Naive B cell (primary cell): ENCODE results near the gene MED27. TPM values are rescaled to one million over a fixed set of nuclear protein-coding genes. Genes with fewer than 3 reads are reported as not detected.

Source experiments
- ATAC-seq, 2 donors: fragments of 150-1000 bp; cut with Tn5 transposase; 2 replicates each; pipeline ENCODE4 v1.10.0; 2021; ENCODE audit warnings: low read depth in 2 of 2, mild to moderate bottlenecking in 2 of 2, moderate library complexity in 2 of 2
- DNase-seq: peaks from one replicate; pipeline ENCODE4 v3.0.0; 2022
- H3K27ac Mint-ChIP-seq, 6 donors: one replicate each; pipeline ENCODE4 v1.8.0; 2020 to 2022; ENCODE audit warnings: mild to moderate bottlenecking in 6 of 6, mixed read lengths in 6 of 6, moderate library complexity in 5 of 6, inconsistent platforms in 2 of 6
- H3K27me3 Mint-ChIP-seq, 3 donors: one replicate each; pipeline ENCODE4 v1.8.0; 2021 to 2022; ENCODE audit warnings: mixed read lengths in 3 of 3, mild to moderate bottlenecking in 1 of 3
- H3K36me3 Mint-ChIP-seq, 2 donors: one replicate each; pipeline ENCODE4 v1.8.0; 2020 to 2022; ENCODE audit warnings: mixed read lengths in 2 of 2, inconsistent platforms in 1 of 2, mild to moderate bottlenecking in 1 of 2
- H3K4me1 Mint-ChIP-seq, 3 donors: one replicate each; pipeline ENCODE4 v1.8.0; 2020 to 2022; ENCODE audit warnings: mixed read lengths in 3 of 3, inconsistent platforms in 1 of 3, mild to moderate bottlenecking in 1 of 3, moderate library complexity in 1 of 3
- H3K4me3 Mint-ChIP-seq, 8 donors: one replicate each; pipeline ENCODE4 v1.8.0; 2020 to 2022; ENCODE audit warnings: mild to moderate bottlenecking in 8 of 8, mixed read lengths in 8 of 8, moderate library complexity in 8 of 8, inconsistent platforms in 2 of 8
- H3K9me3 Mint-ChIP-seq, 7 donors: one replicate each; pipeline ENCODE4 v1.8.0; 2020 to 2022; ENCODE audit warnings: mixed read lengths in 7 of 7, mild to moderate bottlenecking in 5 of 7, inconsistent platforms in 2 of 7, moderate library complexity in 1 of 7
- polyA plus RNA-seq, 6 donors: library from polyadenylated mRNA; unstranded; fragments of 300-500 nt; fragmentation: Illumina TruSeq; gene quantifications; one replicate each; pipeline ENCODE4 v1.2.3, GENCODE V29; 2021; ENCODE audit warnings: low read depth in 6 of 6

MED27 gene
- polyA plus RNA-seq, 6 donors from 2014 or later, result 33.1 to 76.9 (median 40.5) TPM

DNA sequence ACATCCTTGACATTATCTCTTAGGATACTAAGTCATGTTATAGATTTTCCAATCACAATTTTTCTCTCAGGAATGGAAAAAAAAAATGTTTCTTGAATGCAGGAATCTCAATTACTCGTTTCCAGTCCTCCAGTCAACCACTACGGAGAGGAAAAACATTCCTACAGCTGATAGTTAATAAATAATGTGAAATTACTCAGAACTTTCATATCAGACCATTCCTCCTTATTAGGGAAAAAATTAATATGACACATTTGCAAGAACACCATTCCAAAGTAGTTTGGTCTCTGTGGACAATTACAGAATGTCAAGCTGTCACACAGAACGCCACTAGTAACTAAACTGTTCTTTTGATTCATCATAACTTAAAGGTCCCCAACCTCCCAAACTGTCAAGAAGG lies 31.5 kb downstream of the MED27 start:
- H3K36me3 Mint-ChIP-seq, result peaks cover 0 to 9% of the 10 kb centered on the region in 2 donors
- no peaks in the 10 kb centered on the region for H3K9me3 Mint-ChIP-seq
- no peak overlapping the region for H3K4me3 Mint-ChIP-seq
- DNase-seq (no peak), ATAC-seq (no peak)
- no peak overlapping the region for H3K27ac Mint-ChIP-seq
- H3K27me3 Mint-ChIP-seq, result no peaks in the 10 kb centered on the region
- peaks cover 8 to 25% (median 17%) of the 10 kb centered on the region in 3 donors for H3K4me1 Mint-ChIP-seq

DNA sequence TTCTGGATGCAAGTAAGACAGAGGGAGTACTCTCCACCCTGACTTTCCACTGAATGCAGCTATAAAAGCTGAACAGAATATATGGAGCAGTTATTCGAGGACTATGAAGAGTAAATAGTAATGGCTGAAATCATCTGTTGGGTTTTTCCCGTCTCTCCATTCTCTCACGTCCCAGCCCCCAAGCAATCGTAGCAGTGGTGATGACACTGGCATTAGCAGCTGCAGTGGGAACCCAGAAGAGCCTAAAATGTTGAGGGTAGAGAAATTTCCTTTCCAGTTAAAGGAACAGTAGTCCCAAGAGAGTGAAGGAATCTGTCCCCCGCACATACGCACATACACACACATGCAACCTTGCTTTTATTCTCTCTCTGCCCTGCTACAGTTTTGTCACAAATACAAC lies 33.2 kb downstream of the MED27 start:
- no peak for DNase-seq
- H3K27me3 Mint-ChIP-seq, result no peaks in the 10 kb centered on the region
- H3K9me3 Mint-ChIP-seq, result no peaks in the 10 kb centered on the region
- peaks cover 0 to 14% of the 10 kb centered on the region in 2 donors for H3K36me3 Mint-ChIP-seq
- H3K4me3 Mint-ChIP-seq, result no peak overlapping the region
- no peak overlapping the region for H3K27ac Mint-ChIP-seq
- no peak for ATAC-seq
- peaks cover 12 to 25% (median 21%) of the 10 kb centered on the region in 3 donors for H3K4me1 Mint-ChIP-seq

DNA sequence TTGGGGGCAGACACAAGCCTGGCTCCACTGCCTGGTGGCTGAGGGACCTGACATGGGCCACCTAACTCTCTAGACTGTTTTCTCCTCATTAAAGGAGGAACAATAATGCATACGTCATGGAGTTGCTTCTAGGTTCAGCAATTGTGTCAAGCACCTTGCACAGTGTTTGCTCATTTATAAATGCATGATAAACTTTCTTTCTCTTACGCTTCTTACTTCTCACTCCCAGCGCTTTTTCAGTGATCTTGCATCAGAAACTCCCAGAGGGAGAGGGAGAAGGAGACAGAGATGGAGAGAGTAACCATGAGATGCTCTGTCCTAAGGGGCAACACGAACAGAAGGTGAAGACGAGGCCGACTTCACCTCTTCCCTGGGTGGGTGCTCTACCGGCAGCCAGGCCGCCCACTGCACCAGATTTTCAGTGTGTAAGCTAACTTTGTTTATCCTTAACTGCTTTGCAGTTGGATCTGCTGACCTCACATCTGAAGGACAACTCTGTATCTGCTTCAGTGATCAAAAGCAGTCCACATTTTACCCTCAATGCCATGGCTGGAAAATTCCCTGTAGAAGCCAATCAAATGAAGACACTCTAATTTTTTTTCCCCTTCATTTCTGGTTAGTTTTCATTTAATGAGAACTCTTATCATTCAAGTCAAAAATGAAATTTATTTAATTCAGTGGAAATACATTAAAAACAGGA lies 35.3 kb downstream of the MED27 start:
- DNase-seq (no peak), ATAC-seq (no peak)
- Mint-ChIP-seq H3K4me1 (peaks cover 9 to 36% (median 21%) of the 10 kb centered on the region in 3 donors), H3K9me3 (no peaks in the 10 kb centered on the region), H3K4me3 (no peak overlapping the region), H3K36me3 (peaks cover 8 to 14% of the 10 kb centered on the region in 2 donors), H3K27me3 (no peaks in the 10 kb centered on the region), H3K27ac (peak overlapping the region in 2 of 6 donors; percentile 56 to 59)

DNA sequence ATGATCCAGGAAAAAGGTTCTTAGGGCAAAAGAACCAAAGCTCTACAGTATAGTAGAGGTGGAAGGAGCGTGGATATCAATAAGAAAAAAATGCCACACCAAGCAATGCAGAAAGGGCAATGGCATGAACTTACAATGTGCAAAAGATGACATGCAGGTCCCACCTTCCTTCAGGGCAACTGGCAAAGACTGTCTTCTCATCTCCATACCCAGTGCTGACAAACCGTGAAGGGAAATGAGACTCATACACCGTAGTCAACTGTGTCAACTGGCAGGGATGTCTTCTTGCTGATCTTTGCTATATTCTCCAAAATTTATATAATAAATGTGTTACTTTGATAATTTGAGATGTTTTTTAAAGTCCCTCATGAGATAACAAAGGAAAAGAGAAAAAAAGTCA lies 36.0 kb downstream of the MED27 start:
- DNase-seq, result no peak
- Mint-ChIP-seq H3K9me3 (no peaks in the 10 kb centered on the region), H3K4me3 (no peak overlapping the region), H3K27ac (no peak overlapping the region), H3K4me1 (peaks cover 9 to 31% (median 21%) of the 10 kb centered on the region in 3 donors), H3K36me3 (peaks cover 8 to 9% of the 10 kb centered on the region in 2 donors), H3K27me3 (no peaks in the 10 kb centered on the region)
- no peak for ATAC-seq

DNA sequence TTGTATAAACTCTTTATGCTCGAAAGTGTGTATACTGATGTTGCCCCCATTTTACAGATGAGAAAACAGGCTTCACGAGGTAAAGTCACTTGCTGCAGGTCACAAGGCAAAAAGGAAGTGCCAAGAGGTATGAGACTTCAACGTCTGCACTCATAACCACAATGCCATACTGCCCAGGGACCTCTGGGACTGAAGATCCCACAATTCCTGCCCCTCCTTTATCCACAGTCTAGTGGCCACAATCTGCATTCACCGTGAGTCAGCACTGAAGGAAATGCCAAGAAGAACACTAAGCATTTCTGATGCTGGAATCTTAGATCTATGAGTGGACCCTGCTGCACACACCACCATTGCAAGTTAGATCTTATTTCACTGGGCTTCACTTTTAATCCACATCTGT lies 37.3 kb downstream of the MED27 start:
- Mint-ChIP-seq H3K27me3 (no peaks in the 10 kb centered on the region), H3K9me3 (no peaks in the 10 kb centered on the region), H3K4me3 (no peak overlapping the region), H3K36me3 (peaks cover 8 to 9% of the 10 kb centered on the region in 2 donors), H3K27ac (no peak overlapping the region), H3K4me1 (peaks cover 9 to 33% (median 22%) of the 10 kb centered on the region in 3 donors)
- ATAC-seq, result no peak
- no peak for DNase-seq

DNA sequence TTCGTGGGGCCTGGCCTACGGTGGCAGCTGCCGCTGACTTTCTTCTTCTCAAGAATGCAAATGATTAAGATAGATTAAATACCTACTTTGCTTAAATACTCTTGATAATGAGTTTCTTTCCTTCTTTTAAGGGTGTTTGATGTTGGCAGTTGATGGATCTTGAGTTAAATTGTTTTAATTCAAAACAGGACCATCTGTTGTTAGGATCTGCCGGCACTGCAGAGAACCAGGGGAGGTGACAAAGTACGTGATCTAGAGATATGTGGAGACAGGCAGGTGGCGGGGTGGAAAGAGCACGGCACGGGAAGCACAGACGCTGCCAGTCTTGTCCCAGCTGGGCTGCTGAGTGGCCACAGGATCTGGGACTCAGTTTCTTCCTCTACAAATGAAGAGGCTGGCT lies 37.9 kb downstream of the MED27 start:
- Mint-ChIP-seq H3K27ac (no peak overlapping the region), H3K4me1 (peaks cover 10 to 33% (median 20%) of the 10 kb centered on the region in 3 donors), H3K27me3 (no peaks in the 10 kb centered on the region), H3K9me3 (no peaks in the 10 kb centered on the region), H3K4me3 (no peak overlapping the region), H3K36me3 (peaks cover 8 to 9% of the 10 kb centered on the region in 2 donors)
- no peak for ATAC-seq
- DNase-seq, result no peak

DNA sequence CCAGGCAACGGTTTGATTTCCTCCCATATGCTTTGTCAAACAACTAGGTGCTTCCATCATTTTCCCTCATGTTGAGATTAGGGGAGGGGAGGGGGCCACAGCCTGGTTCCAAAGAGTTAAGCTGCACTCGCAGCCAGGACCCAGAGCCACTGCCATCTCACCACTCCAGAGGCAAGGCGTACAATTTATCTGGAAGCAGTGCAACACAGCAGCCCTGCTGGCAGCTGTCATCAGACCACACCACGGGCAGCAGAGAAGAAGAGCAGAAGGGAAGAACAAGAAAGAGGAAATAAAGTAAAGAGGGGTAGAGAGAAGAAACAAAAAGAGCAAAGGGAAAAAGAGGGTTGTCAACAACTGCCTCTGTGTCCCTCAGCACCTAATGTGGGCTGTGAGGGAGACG lies 38.9 kb downstream of the MED27 start:
- no peak for DNase-seq
- H3K9me3 Mint-ChIP-seq, result no peaks in the 10 kb centered on the region
- no peak for ATAC-seq
- H3K4me3 Mint-ChIP-seq, result no peak overlapping the region
- no peaks in the 10 kb centered on the region for H3K27me3 Mint-ChIP-seq
- peak overlapping the region in 1 of 6 donors; percentile 70 for H3K27ac Mint-ChIP-seq
- peaks cover 5 to 8% of the 10 kb centered on the region in 2 donors for H3K36me3 Mint-ChIP-seq
- H3K4me1 Mint-ChIP-seq, result peaks cover 17 to 35% (median 26%) of the 10 kb centered on the region in 3 donors

DNA sequence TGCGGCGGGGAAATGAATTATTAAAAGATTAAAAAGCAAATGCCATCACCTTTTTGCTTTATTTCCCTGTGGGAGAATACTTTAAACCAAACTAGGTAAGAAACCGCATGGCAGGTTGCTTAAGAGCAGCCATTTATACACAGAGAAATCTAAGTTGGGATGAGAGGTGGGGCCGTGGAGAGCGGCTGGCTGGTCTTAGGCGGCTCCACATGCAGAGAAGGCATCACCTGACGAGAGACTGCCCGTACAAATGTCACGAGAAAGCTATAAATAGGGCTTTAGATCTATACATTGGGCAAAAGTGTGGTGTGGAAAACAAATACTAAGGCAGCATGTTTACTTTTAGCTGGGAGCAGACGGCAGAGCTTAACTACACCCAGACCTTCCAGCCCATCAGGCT lies 39.4 kb downstream of the MED27 start:
- Mint-ChIP-seq H3K4me3 (no peak overlapping the region), H3K27me3 (no peaks in the 10 kb centered on the region), H3K9me3 (no peaks in the 10 kb centered on the region), H3K4me1 (peaks cover 22 to 36% (median 28%) of the 10 kb centered on the region in 3 donors), H3K27ac (no peak overlapping the region), H3K36me3 (peaks cover 5 to 8% of the 10 kb centered on the region in 2 donors)
- DNase-seq, result no peak
- ATAC-seq, result no peak

DNA sequence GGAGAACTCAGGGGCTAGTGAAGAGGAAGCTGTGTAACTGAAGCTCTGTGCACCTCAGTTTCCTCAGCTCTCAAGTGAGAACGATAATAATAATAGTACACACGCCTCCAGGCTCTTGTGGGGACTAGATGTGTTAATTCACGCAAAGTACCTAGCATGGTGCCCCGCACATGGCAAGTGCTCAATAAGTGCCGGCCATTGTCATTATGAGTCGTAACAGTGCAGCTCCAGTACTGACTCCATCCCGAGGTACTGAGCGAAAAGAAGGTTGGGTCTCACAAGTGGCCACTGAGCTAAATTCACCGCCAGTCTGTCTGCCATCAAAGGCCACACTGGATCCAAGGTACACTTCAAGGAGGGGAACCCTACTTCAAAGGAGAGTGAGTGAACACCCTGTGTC lies 40.4 kb downstream of the MED27 start:
- Mint-ChIP-seq H3K4me3 (no peak overlapping the region), H3K27ac (no peak overlapping the region), H3K36me3 (peaks cover 5 to 8% of the 10 kb centered on the region in 2 donors), H3K4me1 (peaks cover 30 to 42% (median 36%) of the 10 kb centered on the region in 3 donors), H3K27me3 (no peaks in the 10 kb centered on the region), H3K9me3 (no peaks in the 10 kb centered on the region)
- no peak for ATAC-seq
- DNase-seq, result no peak

DNA sequence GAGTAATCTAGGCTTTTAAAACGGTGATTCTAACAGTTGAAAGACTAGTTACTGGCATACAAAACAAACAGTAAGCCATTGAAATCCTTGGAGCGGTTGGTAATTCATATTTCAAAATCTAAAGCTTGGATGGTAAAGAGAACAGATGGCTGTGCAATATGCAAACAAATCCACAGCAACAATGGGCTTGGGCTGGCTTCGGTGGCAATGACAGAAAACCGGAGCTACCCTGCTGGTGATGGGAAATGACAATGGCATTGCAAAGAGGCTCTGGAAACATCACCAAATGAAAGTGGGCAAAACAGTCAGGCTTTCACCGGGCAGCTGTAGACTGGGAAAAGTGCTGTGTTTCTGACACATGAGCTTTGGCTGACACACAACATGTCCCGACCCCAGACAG lies 42.2 kb downstream of the MED27 start:
- no peaks in the 10 kb centered on the region for H3K9me3 Mint-ChIP-seq
- H3K27me3 Mint-ChIP-seq, result no peaks in the 10 kb centered on the region
- no peak overlapping the region for H3K27ac Mint-ChIP-seq
- ATAC-seq, result no peak
- peaks cover 5 to 8% of the 10 kb centered on the region in 2 donors for H3K36me3 Mint-ChIP-seq
- H3K4me1 Mint-ChIP-seq, result peaks cover 44 to 57% (median 49%) of the 10 kb centered on the region in 3 donors
- no peak overlapping the region for H3K4me3 Mint-ChIP-seq
- DNase-seq, result no peak

DNA sequence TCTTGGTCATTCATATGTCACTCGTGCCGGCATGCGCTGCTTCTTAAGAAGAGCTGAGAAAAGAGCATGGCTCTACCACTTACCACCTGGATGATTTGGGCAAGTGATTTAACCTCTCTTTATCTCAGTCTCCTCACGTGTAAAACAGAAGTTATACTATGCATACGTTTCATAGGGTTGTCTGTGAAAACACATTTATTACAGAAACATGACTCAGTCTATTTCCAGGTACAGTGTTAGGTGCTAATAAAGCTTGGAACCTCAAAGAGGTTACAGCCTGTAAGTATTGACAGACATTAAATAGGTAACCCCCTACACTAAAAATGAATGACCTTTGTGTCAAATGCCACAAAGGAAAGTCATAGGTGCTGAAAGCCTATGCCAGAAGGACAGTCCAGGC lies 43.1 kb downstream of the MED27 start:
- Mint-ChIP-seq H3K9me3 (no peaks in the 10 kb centered on the region), H3K4me3 (no peak overlapping the region), H3K36me3 (peaks cover 0 to 8% of the 10 kb centered on the region in 2 donors), H3K27me3 (no peaks in the 10 kb centered on the region), H3K4me1 (peaks cover 46 to 59% (median 48%) of the 10 kb centered on the region in 3 donors), H3K27ac (no peak overlapping the region)
- DNase-seq, result no peak
- ATAC-seq, result no peak

DNA sequence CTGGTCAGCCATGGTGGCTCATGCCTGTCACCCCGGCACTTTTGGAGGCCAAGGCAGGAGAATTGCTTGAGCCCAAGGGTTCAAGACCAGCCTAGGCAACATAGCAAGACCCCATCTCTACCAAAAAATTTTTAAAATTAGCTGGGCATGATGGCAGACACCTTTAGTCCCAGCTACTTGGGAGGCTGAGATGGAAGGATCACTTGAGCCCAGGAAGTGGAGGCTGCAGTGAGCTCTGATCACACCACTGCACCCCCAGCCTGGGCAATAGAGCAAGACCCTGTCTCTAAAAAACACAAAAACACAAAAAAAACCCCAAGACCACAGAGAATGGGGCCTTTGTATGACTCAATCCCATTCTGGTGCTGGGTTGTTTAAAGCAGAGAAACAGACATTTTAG lies 44.0 kb downstream of the MED27 start:
- Mint-ChIP-seq H3K9me3 (no peaks in the 10 kb centered on the region), H3K27ac (peak overlapping the region in 1 of 6 donors; percentile 36), H3K36me3 (peaks cover 0 to 2% of the 10 kb centered on the region in 2 donors), H3K4me1 (peaks cover 43 to 61% (median 44%) of the 10 kb centered on the region in 3 donors), H3K27me3 (no peaks in the 10 kb centered on the region), H3K4me3 (no peak overlapping the region)
- ATAC-seq (no peak), DNase-seq (no peak)

DNA sequence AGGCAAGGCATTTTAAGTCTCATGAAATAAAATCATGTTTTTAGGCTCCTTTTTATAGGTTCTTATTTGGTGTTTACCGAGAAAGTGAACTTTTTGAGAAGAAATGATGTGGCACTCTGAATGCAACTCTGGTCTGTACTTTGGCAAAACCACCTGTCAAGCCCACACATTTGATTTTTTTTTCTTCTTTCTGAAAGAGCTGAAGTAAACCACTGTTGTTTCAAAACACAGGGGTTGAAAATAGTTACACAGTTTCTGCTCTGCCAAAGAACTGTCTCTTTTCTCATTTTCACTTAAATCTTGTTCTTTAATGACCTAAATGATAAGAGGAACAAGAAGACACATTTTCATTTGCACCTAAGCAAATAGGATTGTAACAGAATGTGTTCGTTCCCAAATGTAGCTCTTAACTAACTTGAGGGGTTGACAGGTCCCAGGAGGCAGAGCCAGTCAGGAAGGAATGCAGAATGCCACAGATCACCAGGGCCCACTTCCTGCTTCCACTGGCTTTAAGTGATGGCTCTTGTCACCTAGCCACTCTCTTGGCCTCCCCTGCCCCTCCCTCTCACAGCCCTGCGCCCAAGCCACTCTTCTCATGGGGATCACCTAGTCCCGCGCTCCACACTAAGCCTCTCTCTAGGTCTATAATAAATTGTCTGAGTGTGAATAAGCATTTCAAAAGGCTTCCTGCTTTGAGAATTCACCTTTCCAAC lies 47.3 kb downstream of the MED27 start:
- H3K9me3 Mint-ChIP-seq, result no peaks in the 10 kb centered on the region
- H3K27ac Mint-ChIP-seq, result peak overlapping the region in 2 of 6 donors; percentile 11 to 33
- peaks cover 51 to 75% (median 58%) of the 10 kb centered on the region in 3 donors for H3K4me1 Mint-ChIP-seq
- H3K27me3 Mint-ChIP-seq, result no peaks in the 10 kb centered on the region
- DNase-seq, result no peak
- H3K4me3 Mint-ChIP-seq, result peak overlapping the region in 1 of 8 donors; percentile 30
- ATAC-seq, result no peak
- H3K36me3 Mint-ChIP-seq, result no peaks in the 10 kb centered on the region
